HG03439 (cell line): ENCODE results near the gene SH2D6.
"Not testable (repeated sequence)": the region's sequence is repeated elsewhere in the genome, so short reads cannot be mapped to it uniquely, and the experiment has no call there.

Experiments
- ATAC-seq: cut with Tn5 transposase; IDR thresholded peaks from one replicate; pipeline ENCODE4 v1.9.1; 2021; ENCODE audit warnings: mild to moderate bottlenecking, moderate library complexity; ENCODE audit not compliant: unreplicated experiment

SH2D6 gene

DNA sequence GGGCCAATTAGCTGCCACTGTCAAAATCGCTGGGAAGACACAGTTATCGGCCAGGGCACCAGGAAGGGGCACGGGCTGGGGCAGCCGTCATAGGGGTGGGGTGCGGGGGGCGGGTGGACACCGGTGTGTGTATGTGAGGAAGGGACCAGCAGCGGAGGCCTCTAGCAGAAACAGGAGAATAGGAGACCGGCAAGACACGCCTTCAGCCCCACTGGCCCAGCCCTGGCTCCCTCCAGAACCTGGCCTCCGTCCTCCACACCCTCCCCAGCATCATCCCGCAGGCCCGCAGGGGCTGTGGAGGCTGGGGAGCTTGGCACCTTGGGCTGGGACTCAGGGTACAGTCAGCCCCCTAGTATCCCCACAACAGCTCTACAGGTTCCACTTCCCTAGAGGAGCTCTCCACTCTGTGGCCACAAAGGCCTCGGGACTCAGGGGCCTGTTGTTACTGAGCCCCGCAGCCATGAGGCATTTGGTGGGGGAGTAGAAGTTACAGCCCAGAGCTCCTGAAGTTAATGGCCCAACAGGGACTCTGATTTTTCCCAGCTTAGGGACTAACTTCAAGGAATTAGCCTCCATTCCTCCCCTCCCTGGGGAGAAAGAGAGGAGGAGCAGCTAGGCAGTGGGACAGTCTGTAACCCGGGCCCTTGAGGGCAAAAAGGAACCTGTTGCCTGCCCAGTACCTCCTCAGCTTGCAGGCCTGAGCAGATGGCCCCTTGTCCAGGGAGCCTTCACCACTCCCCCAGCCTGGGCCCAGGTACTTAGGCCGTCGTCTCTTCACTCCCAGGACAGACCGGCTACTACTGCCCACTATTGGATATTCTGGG is 19.9 kb downstream of the SH2D6 start:
- no peak for ATAC-seq

DNA sequence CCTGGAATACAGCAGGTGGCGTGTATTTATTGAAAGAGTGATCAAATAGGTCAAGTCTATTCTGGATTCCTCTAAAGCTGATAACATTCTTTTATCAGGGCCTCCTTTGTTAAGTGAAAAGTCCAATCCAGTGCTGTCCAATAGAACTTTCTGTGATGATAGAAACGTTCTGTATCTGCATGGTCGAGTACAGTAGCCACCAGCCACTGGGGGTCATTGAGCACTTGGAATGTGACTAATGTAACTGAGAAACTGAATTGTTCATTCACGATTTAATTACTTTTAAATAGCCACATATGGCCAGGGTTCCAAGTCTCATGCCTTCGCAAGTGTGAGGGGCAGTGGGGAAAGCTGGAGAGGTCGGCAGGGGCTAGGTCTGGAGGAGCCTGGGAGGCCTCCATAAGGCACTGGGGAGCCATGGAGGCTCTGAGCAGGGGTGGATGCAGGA is 20.5 kb downstream of the SH2D6 start:
- ATAC-seq = no peak

DNA sequence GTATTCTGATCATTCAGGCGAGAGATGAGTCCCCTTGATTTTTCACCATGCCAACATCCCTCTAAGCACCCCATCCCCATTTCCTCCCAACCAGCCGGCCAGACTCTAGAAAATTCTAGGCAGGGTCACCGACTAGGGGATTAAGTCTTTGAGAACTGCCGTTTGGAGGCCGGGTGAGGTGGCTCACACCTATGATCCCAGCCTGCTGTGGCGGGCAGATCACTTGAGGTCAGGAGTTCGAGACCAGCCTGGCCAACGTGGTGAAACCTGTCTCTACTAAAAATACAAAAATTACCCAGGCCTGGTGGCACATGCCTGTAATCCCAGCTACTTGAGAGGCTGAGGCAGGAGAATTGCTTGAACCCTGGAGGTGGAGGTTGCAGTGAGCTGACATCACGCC is 21.1 kb downstream of the SH2D6 start:
- not testable (repeated sequence) for ATAC-seq

DNA sequence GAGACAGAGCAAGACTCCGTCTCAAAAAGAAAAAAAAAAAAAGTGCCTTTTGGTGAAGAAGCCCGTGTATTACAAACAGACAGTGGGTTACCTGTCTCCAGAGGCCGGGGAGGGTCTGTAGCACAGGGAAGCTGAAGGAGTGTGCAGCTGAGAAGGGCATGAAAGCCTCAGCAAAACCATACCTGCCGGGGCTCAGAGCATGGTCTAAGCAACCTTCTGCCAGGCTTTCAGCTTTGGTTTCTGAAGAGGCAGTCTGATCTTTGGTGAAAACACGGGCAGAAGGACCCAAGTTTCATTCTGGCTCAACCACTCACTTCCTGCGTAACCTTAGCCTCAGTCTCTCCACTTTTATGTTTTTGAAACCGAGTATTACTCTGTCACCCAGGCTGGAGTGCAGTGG is 21.5 kb downstream of the SH2D6 start:
- ATAC-seq = no peak

DNA sequence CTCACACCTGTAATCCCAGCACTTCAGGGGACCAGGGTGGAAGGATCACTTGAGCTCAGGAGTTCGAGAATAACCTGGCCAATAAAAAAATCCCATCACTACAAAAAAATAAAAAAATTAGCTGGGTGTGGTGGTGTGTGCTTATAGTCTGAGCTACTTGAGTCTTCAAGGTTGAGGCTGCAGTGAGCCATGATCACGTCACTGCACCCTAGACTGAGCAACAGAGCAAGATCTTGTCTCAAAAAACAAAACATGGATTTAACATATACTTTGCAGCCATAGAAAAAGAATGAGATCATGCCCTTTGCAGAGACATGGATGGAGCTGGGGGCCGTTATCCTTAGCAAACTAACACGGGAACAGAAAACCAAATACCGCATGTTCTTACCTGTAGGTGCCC is 22.2 kb downstream of the SH2D6 start:
- no peak for ATAC-seq

DNA sequence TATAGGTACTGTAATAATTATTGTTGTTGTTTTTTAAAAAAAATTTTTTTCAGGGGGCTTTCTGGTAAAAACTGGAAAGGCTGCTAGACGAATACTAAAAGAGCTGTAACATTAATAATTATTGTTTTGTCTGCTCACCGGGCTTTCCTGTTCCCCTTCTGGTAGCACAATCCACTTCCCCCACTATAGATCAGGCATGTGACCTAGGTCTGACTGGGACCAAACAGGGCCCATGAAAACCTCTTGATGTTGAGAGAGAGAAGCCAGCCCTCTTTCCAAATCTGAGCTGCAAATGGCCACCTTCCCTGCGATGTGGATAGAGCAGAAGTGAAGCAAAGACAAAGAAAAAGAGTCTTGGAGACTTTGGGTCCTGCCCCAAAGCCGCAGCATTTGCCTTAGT is 23.4 kb downstream of the SH2D6 start:
- ATAC-seq = no peak

DNA sequence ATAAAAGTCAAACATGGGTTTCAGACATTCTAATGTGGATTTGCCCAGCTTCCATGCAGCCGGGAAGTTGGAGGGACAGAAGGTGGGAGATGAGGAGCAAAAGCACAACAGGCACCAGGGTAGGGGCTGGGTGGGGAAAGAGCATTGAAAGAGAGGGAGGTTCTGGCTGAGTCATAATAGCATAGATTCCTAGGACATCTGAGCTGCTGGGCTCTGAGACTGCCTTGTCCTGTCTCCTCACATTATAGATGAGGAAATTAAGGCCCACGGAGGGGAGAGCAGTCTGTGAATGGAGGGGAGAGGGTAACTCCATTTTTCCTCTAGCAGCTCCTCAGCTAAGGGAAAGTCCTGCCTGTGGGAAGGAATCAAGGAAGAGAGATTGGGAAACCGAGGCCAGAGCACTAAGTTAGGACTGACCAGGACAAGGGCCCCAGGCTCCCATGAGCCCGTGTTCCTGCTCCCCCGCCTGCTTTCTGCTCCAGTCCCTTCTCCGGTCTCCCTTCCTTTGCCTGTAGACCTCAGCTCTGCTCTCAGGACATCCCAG is 26.2 kb downstream of the SH2D6 start:
- no peak for ATAC-seq

DNA sequence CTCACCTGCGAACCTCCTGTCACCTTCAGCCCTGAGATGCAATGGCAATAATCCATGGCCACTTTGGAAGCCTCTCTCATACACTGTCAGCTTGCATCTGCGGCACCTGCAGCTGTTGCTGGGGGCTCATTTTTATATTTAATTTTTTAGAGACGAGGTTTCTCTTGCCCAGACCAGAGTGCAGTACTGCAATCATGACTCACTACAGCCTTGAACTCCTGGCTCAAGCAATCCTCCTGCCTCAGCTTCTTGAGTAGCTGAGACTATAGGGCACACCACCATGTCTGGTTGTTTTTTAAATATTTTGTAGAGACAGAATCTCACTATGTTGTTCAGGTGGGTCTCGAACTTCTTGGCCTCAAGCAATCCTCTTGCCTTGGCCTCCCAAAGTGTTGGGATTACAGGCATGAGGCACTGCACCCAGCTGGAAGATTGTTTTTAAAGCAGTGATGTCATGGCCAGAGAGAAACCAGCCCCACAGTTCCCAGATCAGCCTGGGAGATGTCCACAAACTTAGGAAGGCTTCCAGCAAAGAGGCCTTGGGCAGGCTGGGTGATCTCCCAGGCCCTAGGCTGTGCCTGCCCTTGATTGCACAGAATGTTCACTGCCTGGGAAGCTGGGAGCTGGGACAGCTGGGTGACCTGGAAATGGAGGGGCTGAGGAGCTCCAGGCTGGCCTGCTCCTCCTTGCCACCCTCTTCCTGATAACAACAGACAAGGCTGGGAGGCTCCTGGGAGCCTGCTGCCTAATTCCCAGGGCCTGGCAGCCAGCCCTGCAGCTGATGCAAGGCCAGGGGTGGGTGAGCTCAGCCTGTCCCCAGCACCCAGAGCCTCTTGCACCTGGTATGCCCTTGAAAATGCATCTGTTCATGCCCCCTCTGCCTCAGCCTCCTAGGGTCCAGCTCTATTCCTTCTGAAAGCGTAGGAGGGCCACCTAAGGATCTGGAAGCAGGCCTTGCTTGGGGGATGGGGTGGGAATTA is 27.1 kb downstream of the SH2D6 start:
- ATAC-seq = no peak

DNA sequence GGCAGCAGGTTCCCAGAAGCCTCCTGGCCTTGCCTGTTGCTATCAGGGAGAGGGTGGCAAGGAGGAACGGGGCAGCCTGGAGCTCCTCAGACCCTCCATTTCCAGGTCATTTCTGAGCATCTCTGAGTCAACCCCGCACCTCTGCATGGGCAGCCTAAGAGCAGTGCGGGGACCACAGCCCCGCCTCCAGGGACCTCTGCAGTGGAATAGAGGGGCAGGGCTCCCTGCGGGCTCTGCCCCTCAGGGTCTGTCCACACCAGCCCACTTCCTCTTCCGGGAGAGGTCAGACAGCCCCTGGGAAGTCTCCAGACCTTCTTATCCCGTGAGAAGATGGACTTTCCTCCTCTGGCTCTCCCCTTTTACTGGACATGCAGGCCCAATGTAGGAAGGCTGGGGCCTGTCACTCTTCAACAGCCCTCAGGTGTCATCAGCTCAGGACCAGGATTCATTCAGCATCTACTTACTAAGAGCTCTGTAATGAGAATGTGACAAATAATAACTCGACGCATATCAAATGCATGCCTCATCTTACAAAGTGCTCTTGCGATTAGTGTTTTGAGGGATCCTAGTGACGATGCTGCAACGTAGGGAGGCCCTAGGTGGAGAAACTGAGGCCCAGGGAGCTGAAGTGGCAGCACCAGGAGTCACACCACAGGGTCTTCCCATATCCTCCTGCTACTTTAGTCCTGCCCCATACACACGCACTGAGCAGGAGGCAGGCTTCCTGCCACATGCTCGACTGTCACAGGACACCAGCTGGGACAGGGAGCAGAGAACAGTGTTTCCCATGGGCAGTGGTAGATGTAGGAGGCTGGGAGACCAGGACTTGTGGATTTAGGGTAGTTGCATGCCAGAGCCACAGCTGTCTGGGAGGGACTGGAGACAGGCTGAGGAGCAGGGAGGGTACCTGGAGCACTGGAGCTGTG is 28.0 kb downstream of the SH2D6 start:
- no peak for ATAC-seq

DNA sequence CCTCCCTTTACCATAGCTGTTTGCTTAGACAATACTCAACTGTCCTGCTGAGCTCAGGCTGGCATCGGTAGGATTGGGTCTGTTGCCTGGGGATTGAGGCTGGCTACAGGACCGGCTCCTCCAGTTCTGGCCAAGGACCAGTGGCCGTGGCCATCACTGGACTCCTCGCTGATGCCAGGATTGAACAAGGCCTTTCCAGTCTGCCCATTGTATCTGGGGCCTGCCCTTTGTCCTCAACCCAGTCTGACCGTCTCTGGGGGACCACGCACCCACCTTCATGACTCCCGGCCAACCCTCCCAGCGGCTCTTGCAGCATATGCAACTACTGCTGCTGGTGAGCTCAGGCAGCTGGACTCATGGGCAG is 28.7 kb downstream of the SH2D6 start:
- ATAC-seq = no peak

DNA sequence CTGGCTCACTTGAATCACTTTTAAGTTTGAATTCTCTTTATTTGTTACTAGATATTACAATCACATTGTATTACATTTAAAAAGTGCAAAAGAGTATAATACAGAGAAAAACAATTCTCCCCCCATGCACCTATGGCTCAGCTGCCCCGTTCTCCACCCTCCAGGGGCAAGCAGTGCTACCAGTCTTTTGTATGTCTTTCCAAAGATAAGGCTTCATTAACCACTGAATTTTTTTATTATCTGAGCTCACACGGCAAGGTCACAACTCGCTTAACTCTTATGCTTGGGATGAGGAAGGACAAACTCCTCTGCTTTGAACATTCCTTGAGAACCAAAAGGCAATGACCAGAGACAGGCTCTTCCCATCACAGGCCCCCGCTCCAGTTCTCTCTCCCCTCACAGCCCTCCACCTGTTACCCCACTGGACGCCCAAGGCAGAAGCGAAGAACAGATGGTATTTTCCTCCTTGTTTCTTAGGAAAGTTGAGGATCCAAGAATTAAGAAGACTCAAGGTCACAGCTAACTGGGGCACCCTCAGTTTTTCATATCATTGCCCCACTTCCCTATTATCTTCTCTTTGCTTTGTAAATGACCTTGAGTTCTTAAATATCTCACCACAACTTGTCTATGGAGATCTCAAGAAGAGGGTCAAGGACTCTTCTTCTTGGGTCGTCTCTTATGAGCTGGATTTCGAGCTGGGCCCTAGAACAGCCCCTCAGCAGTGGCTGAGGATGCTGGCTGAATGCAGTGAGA is 30.1 kb downstream of the SH2D6 start:
- no peak for ATAC-seq

DNA sequence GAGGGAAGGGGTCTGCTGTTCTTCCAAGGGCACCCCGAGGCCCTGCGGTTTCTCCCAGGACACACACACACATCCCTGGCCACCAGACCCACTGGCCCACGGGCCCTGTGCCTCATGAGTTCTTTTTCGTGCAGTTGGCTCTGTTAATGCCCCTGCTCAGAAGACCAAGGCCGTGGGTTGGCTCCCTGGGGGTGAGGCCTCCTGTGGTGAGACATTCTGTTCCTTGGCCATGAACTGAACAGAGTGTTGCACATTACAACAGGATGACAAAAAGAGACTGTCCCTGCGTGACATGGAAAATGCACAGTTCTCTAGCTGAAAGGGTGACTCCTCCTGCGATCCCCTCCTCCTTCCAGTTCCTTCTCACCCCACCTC is 30.7 kb downstream of the SH2D6 start:
- no peak for ATAC-seq

DNA sequence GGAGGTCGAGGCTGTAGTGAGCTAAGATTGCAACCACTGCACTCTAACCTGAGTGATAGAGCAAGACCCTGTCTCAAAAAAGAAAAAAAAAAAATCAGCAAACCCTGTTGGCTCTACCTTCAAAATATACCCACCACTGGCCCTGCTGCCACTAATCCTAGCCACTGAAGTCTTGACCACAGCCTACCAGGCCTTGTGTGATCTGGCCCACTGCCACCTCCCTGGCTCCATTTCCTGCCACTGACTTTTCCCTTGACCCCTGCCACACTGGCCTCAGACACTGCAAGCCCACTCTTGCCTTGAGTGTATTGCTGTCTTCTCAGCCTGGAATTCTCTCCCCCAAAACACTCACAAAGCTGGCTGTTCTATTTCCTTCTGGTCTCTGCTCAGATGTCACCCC is 33.7 kb downstream of the SH2D6 start:
- ATAC-seq = no peak

DNA sequence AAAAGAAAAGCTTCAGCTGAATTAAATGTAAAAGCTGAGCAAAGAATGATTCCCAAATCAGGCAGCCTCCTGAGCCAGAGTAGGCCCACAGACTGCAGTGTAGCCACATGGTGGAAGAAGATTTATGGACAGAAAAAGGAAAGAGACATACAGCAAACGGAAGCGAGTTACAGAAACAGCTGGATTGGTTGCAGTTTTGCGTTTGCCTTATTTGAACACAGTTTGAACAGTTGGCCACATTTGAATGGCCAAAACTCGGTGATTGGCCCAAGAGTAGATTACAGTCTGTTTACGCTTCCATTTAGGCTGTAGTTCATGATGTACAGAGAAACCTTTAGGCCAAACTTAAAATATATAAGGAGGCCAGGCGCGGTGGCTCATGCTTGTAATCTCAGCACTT is 35.1 kb downstream of the SH2D6 start:
- ATAC-seq = no peak

DNA sequence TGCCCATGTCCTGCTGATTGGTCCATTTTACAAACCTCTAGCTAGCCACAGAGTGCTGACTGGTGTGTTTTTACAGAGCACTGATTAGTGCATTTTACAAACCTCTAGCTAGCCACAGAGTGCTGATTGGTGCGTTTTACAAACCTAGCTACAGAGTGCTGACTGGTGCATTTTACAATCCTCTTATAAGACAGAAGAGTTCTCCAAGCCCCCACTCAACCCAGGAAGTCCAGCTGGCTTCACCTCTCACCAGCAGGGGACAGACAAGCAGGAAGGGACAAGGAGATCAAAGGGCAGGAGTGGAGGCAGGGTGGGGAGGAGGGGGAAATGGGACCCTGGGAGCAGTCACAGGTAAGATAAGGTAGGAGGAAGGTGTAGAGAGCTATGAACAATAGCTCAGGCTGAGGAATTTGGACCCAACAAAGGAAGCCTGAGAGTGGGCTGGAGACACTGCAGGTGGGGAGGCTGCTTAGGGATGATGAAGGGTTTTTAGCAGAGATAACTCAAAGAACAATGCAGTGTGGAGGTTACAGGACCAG is 37.1 kb downstream of the SH2D6 start:
- no peak for ATAC-seq

DNA sequence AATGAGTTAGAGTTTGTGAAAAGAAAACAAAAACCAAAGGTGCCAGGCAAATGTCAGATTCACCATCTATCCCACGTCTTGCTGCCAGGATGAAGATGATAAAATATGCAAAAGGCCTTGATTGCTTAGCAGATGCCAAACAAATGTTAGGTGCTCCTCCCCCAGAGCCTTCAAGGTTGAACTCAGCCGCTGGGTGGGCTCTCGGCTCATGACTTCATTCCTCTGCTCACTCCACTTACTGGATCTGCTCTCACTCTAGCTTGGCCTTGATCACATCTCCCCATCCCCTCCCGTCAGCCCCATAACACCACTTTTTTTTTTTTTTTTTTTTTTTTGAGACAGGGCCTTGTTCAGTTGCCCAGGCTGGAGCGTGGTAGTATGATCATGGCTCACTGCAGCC is 38.5 kb downstream of the SH2D6 start:
- no peak for ATAC-seq

DNA sequence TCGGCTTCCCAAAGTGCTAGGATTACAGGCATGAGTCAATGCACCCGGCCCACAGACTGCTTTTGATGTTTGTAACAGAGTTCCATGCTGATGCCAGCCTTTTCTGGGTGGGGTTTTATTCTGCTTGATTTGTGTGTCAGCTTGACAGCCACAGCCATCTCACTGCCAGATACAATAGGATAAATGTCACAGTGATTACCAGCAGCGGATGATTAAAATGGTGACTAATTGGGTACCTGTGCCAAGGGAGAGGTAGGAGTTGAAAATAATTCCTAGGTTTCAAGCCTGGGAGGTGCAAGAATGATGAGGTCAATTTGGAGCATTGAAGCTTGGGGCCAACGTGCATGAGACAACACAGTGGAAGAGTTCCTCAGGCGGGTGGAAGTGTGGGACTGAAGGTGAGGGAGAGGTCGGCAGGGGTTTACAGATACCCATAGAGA is 39.4 kb downstream of the SH2D6 start:
- no peak for ATAC-seq

DNA sequence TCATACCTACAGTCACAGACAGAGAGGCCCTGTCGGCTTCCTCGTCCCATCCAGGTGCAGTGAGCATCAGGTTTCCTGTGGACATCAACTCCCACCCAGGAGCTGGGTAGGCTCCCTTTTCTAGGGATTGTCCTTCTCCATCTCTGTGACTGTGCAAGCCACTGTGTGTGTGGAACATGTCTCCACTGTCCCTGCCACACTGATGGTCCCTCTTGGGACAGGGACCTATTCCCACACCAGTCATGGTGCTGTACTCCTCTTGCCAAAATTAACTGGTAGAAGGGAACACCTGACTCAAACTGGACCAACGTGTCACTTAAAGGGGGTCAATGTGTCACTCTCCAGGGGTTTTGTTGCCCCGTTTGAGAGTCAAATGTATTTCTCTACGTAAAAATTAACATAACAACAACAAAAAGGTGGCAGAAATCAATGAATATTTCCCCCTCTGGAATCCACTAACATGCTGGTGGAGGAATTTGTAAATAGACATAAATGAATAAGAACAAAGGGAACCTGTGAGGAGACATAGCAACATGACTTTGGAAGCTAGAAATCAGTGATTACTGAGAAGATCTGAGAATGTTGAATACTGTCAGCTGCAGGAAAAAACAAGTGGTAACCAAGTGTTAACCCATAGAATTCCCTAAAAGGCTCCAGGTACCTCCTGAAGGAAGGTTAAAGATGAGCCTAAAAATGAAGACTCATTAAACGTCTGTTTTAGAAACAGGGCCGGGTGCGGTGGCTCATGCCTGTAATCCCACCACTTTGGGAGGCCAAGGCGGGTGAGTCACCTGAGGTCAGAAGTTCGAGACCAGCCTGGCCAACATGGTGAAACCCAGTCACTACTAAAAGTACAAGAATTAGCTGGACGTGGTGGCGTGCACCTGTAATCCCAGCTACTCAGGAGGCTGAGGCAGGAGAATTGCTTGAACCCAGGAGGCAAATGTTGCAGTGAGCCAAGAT is 40.4 kb downstream of the SH2D6 start:
- no peak for ATAC-seq
